LNCAP (cell line): Measurements from ENCODE around the gene ANKRD61.

ENCODE experiments used
- CTCF ChIP-seq: fragments of 450-650 bp; IDR thresholded peaks from 2 replicates; pipeline ENCODE4 v1.5.1; 2017; ENCODE audit warnings: mild to moderate bottlenecking

ANKRD61 gene

GRCh38 chr7:6027806-6028365 lies 3.3 kb upstream of the ANKRD61 start:
- no peak for TF ChIP-seq CTCF

GRCh38 chr7:6028563-6028962 lies 2.6 kb upstream of the ANKRD61 start:
- no peak for TF ChIP-seq CTCF

GRCh38 chr7:6031567-6031966 lies 391 bp downstream of the ANKRD61 start:
- TF ChIP-seq CTCF, result no peak

GRCh38 chr7:6032167-6032566 lies 991 bp downstream of the ANKRD61 start:
- TF ChIP-seq CTCF, result no peak

DNA sequence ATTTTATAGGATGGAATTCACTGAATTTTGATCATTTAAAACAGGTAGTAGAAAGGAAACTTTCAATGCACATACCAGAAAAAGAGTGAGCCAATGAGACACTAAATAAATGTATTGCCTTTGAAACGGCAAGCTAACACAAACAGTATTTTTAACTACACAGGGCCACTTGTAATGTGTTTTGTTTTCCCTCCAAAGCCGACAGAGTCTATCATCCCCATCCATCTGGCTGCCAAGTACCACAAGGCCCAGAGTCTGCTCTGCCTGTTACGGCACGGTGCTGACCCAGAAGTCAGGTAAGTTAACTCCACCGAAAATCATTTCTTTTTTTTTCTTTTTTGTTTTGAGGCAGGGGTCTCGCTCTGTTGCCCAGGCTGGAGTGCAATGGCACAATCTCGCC lies 1.5 kb downstream of the ANKRD61 start:
- no peak for TF ChIP-seq CTCF

DNA sequence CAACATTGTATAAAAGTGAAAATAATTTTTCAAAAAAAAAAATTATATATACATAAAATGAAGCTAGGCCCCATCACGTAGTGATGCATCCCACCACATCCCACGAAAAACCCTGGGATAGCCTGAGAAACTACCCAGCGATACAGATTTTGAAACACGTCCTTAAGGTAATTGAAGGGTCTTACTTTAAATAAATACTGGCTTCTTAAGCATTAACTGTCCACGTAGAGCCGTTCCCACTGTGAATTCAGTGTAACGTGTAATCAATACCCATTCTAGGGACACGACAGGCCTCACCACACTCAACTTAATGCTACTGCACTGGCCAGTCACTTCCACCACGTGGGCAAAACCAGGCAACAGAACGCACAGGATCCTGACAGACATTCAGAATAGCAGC lies 4.0 kb downstream of the ANKRD61 start:
- no peak for TF ChIP-seq CTCF

GRCh38 chr7:6035686-6036085 lies 4.5 kb downstream of the ANKRD61 start:
- TF ChIP-seq CTCF, result no peak

DNA sequence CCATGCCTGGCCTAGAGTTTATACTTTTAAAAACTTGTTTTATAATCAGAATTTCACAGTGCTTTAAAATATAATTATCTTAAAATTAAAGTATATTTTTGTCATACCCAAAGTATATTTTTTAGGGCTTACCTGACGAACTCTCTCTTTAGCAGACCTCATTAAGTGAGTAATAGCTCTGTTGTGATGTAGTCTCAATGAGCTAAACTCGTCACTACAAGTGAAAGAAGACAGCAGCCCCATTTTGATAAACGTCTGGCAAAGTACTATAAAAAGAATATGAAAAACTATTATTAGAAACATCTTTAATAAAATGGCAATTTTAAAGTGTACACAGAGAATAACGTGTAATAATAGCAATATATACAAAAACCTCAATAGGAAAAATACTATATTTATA lies 18.6 kb downstream of the ANKRD61 start:
- no peak for TF ChIP-seq CTCF
